H1 (cell line): ENCODE results near the gene ERO1A. TPM values are rescaled to one million over a fixed set of nuclear protein-coding genes. Genes with fewer than 3 reads are reported as not detected.

Source experiments
- CTCF ChIA-PET: fragments of 300-600 bp; sonication (Branson Sonifier 250); formaldehyde crosslinking; loops from one replicate; lab custom pipeline; 2021; ENCODE audit not compliant: partially characterized antibody; lab: Charles Lee
- POLR2A ChIA-PET: fragments of 300-600 bp; sonication (Branson Sonifier 250); formaldehyde crosslinking; loops from one replicate; lab custom pipeline; 2021; ENCODE audit warnings: inconsistent platforms; ENCODE audit not compliant: partially characterized antibody; lab: Charles Lee
- DNase-seq, 2 experiments: peaks; one replicate each; pipeline versions ENCODE4 v3.0.0 to v3.0.0-alpha.2; 2010 to 2022; ENCODE audit warnings: low spot score in 2 of 2, low read depth in 1 of 2, mixed read lengths in 1 of 2
- FAIRE-seq: peaks from 2 replicates; lab custom pipeline; 2011; peaks lifted over from hg19 to GRCh38; lab: Jason Lieb, UNC
- H2AFZ ChIP-seq: 2 replicates; pipeline ENCODE4 v1.8.1; 2012; ENCODE audit warnings: low read length, inconsistent platforms
- H2AK5ac ChIP-seq: 2 replicates; pipeline ENCODE4 v1.6.1; 2013; ENCODE audit warnings: low read depth, low read length
- H2BK120ac ChIP-seq: replicated peaks from 2 replicates; pipeline ENCODE3; 2013; ENCODE audit warnings: low read depth, low read length, inconsistent platforms
- H2BK12ac ChIP-seq: 2 replicates; pipeline ENCODE4 v1.6.1; 2013; ENCODE audit warnings: low read depth, low read length
- H2BK15ac ChIP-seq: 2 replicates; pipeline ENCODE4 v1.6.1; 2013; ENCODE audit warnings: low read length
- H2BK20ac ChIP-seq: 2 replicates; pipeline ENCODE4 v1.6.1; 2013; ENCODE audit warnings: low read length
- H2BK5ac ChIP-seq: 2 replicates; pipeline ENCODE4 v1.6.1; 2013; ENCODE audit warnings: low read depth, low read length
- H3K14ac ChIP-seq: 2 replicates; pipeline ENCODE4 v1.6.1; 2013; ENCODE audit warnings: inconsistent platforms; ENCODE audit not compliant: insufficient read length
- H3K18ac ChIP-seq: 2 replicates; pipeline ENCODE4 v1.6.1; 2013; ENCODE audit warnings: low read length; ENCODE audit errors: extremely low read depth
- H3K23ac ChIP-seq: 2 replicates; pipeline ENCODE4 v1.6.1; 2013; ENCODE audit warnings: inconsistent platforms; ENCODE audit not compliant: insufficient read length
- H3K23me2 ChIP-seq: 2 replicates; pipeline ENCODE4 v1.6.1; 2013; ENCODE audit warnings: low read depth, low read length
- H3K27ac ChIP-seq: 2 replicates; pipeline ENCODE4 v1.6.1; 2011; ENCODE audit warnings: low read depth, low read length, inconsistent platforms
- H3K27me3 ChIP-seq, 4 experiments: replicated peaks in 1 of 4; 1 replicate in 1 of 4; 2 replicates in 3 of 4; pipeline versions ENCODE4 v1.6.1 to v1.8.1; 2011 to 2013; ENCODE audit warnings: low read length in 3 of 4, mild to moderate bottlenecking in 3 of 4, inconsistent platforms in 2 of 4, mixed read lengths in 2 of 4, moderate library complexity in 1 of 4; ENCODE audit not compliant: control insufficient read depth in 3 of 4, insufficient read depth in 3 of 4; ENCODE audit errors: extremely low read depth in 1 of 4
- H3K36me3 ChIP-seq, 4 experiments: 2 replicates each; pipeline versions ENCODE4 v1.6.1 to v1.8.1; 2011 to 2013; ENCODE audit warnings: mild to moderate bottlenecking in 4 of 4, low read length in 3 of 4, moderate library complexity in 2 of 4, control low read depth in 1 of 4, inconsistent platforms in 1 of 4; ENCODE audit not compliant: insufficient read depth in 4 of 4, control insufficient read depth in 2 of 4
- H3K4ac ChIP-seq: replicated peaks from 2 replicates; pipeline ENCODE3; 2013; ENCODE audit warnings: low read length, low read depth, mixed read lengths, inconsistent platforms; ENCODE audit not compliant: insufficient read length
- H3K4me1 ChIP-seq, 4 experiments: replicated peaks in 1 of 4; 1 replicate in 1 of 4; 2 replicates in 3 of 4; pipeline versions ENCODE4 v1.6.1 to v1.8.1; 2011 to 2013; ENCODE audit warnings: low read length in 3 of 4, inconsistent platforms in 2 of 4, mixed read lengths in 1 of 4; ENCODE audit not compliant: insufficient read depth in 4 of 4, control insufficient read depth in 3 of 4
- H3K4me2 ChIP-seq, 2 experiments: 2 replicates each; pipeline versions ENCODE4 v1.6.1 to v1.8.1; 2011 to 2013; ENCODE audit warnings: low read depth in 2 of 2, low read length in 2 of 2, control low read depth in 1 of 2, inconsistent platforms in 1 of 2, mild to moderate bottlenecking in 1 of 2; ENCODE audit not compliant: insufficient read depth in 1 of 2
- H3K4me3 ChIP-seq, 4 experiments: fragments of 200-600, 300-600 bp in 1 of 4; sonication (generic), shearing (Covaris generic), sonication (Bioruptor Twin) in 1 of 4; 2 replicates each; pipeline versions ENCODE4 v1.5.1 to v1.8.1; 2011 to 2016; ENCODE audit warnings: low read length in 4 of 4, low read depth in 3 of 4, control low read depth in 2 of 4, inconsistent platforms in 2 of 4, mild to moderate bottlenecking in 2 of 4, mixed read lengths in 1 of 4, moderate library complexity in 1 of 4; ENCODE audit not compliant: insufficient read depth in 2 of 4; ENCODE audit errors: extremely low read depth in 1 of 4
- H3K56ac ChIP-seq: replicated peaks from 2 replicates; pipeline ENCODE3; 2013; ENCODE audit warnings: low read depth, mild to moderate bottlenecking, mixed read lengths, low read length, inconsistent platforms; ENCODE audit not compliant: insufficient read length
- H3K79me1 ChIP-seq: 2 replicates; pipeline ENCODE4 v1.6.1; 2013; ENCODE audit warnings: low read depth, low read length, control low read depth
- H3K79me2 ChIP-seq, 2 experiments: 2 replicates each; pipeline versions ENCODE4 v1.6.1 to v1.8.1; 2012 to 2013; ENCODE audit warnings: low read length in 2 of 2, mild to moderate bottlenecking in 2 of 2, inconsistent platforms in 1 of 2; ENCODE audit not compliant: insufficient read depth in 2 of 2, control insufficient read depth in 1 of 2
- H3K9ac ChIP-seq, 4 experiments: replicated peaks in 1 of 4; 1 replicate in 1 of 4; 2 replicates in 3 of 4; pipeline versions ENCODE4 v1.6.1 to v1.8.1; 2011 to 2013; ENCODE audit warnings: low read depth in 3 of 4, low read length in 3 of 4, control low read depth in 2 of 4, mild to moderate bottlenecking in 2 of 4, moderate library complexity in 2 of 4, inconsistent platforms in 1 of 4; ENCODE audit errors: extremely low read depth in 1 of 4
- H3K9me3 ChIP-seq, 2 experiments: 2 replicates each; pipeline versions ENCODE4 v1.6.1 to v1.8.1; 2012 to 2013; ENCODE audit warnings: mild to moderate bottlenecking in 2 of 2, moderate library complexity in 2 of 2, control low read depth in 1 of 2, inconsistent platforms in 1 of 2, low read depth in 1 of 2, low read length in 1 of 2, mixed read lengths in 1 of 2; ENCODE audit not compliant: insufficient read depth in 2 of 2
- H4K20me1 ChIP-seq, 2 experiments: replicated peaks in 1 of 2; 2 replicates each; pipeline versions ENCODE3 to v1.8.1; 2011 to 2013; ENCODE audit warnings: inconsistent platforms in 2 of 2, low read length in 2 of 2, mild to moderate bottlenecking in 1 of 2; ENCODE audit not compliant: insufficient read depth in 2 of 2, control insufficient read depth in 1 of 2
- H4K5ac ChIP-seq: 2 replicates; pipeline ENCODE4 v1.6.1; 2013; ENCODE audit warnings: low read length, low read depth, mixed read lengths, inconsistent platforms; ENCODE audit not compliant: insufficient read length
- H4K8ac ChIP-seq: 2 replicates; pipeline ENCODE4 v1.8.0; 2013; ENCODE audit warnings: mild to moderate bottlenecking, moderate library complexity, low read length, inconsistent platforms; ENCODE audit not compliant: insufficient read depth; ENCODE audit errors: extremely low read depth
- H4K91ac ChIP-seq: replicated peaks from 2 replicates; pipeline ENCODE3; 2013; ENCODE audit warnings: low read length, mixed read lengths, inconsistent platforms; ENCODE audit not compliant: insufficient read length
- CHD2 ChIP-seq: IDR thresholded peaks from 2 replicates; pipeline ENCODE4 v1.6.1; 2012; ENCODE audit warnings: low read length, improper control_type of control experiment
- RFX5 ChIP-seq: IDR thresholded peaks from 2 replicates; pipeline ENCODE4 v1.6.1; 2011; ENCODE audit warnings: low read depth, low read length, improper control_type of control experiment, borderline replicate concordance
- YY1 ChIP-seq: IDR thresholded peaks from 2 replicates; pipeline ENCODE4 v1.6.1; 2011; ENCODE audit warnings: low read depth, mild to moderate bottlenecking, low read length
- ZNF274 ChIP-seq: IDR thresholded peaks from 2 replicates; pipeline ENCODE4 v1.7.0; 2012; ENCODE audit warnings: low read length, borderline replicate concordance; ENCODE audit errors: extremely low read depth
- whole genome bisulfite sequencing, 2 experiments: shearing (Covaris generic) in 1 of 2; methylation state at CpG; one replicate each; pipeline versions ENCODE4 v1.1.6 to v1.1.7; 2013 to 2015; ENCODE audit warnings: low lambda C conversion rate in 2 of 2, mixed read lengths in 2 of 2, inconsistent platforms in 1 of 2, low coverage in 1 of 2, missing lambda C conversion rate in 1 of 2; ENCODE audit not compliant: insufficient replicate concordance in 2 of 2, insufficient coverage in 1 of 2, insufficient read length in 1 of 2; ENCODE audit errors: extremely low coverage in 1 of 2, missing lambda C conversion rate in 1 of 2; 5-methylcytosine and 5-hydroxymethylcytosine counted together
- polyA plus RNA-seq, 7 experiments: library from polyadenylated mRNA; depleted of rRNA in 3 of 7; stranded (reverse) in 5 of 7; unstranded in 2 of 7; fragments of >200 nt in 5 of 7; fragments of 200-250 nt in 2 of 7; gene quantifications; 1 replicate in 5 of 7; 2 replicates in 1 of 7; 4 replicates in 1 of 7; pipeline versions ENCODE4 v1.2.1 to v1.2.3, GENCODE V29; 2011 to 2013; ENCODE audit warnings: missing spikeins in 2 of 7, mixed read lengths in 2 of 7
- total RNA-seq: library from RNA; stranded (reverse); fragmentation: NEBNext Ultra II Directional; extraction: Animal tissue kit (Norgen Biotek cat#: 25700); gene quantifications from 2 replicates; pipeline ENCODE4 v1.2.1, GENCODE V29; 2021
- TF ChIP-seq, protein P1 (sequence below): IDR thresholded peaks from 2 replicates; pipeline ENCODE4 v1.6.1; 2012; ENCODE audit warnings: inconsistent platforms

Gene ERO1A
- total and polyA plus RNA-seq, 2 of the 8 experiments (the other 6 are each of a cell fraction or from before 2014, with no cell fraction given) = 15.7 to 42.0 TPM

GRCh38 chr14:52723514-52724359 lies 28.4 kb upstream of the ERO1A start:
- Histone ChIP-seq H4K91ac (no peak overlapping the region), H4K8ac (no peak overlapping the region), H2BK15ac (no peak overlapping the region), H3K4me1 (no peaks in the 10 kb centered on the region), H4K20me1 (peaks cover 0 to 6% of the 10 kb centered on the region in 2 experiments), H3K27me3 (no peaks in the 10 kb centered on the region), H2BK20ac (no peak overlapping the region), H3K56ac (no peak overlapping the region), H3K23ac (no peak overlapping the region), H3K4ac (no peak overlapping the region), H4K5ac (no peak overlapping the region), H2AK5ac (no peak overlapping the region), H3K36me3 (peaks cover 19 to 81% (median 57%) of the 10 kb centered on the region in 4 experiments), H3K14ac (no peak overlapping the region), H3K4me3 (no peak overlapping the region), H2AFZ (no peak overlapping the region), H3K9me3 (no peaks in the 10 kb centered on the region), H3K4me2 (no peak overlapping the region), H3K9ac (no peak overlapping the region; a peak in 1 of 7 replicates), H2BK120ac (no peak overlapping the region), H3K79me2 (no peaks in the 10 kb centered on the region), H3K23me2 (no peaks in the 10 kb centered on the region), H2BK12ac (no peak overlapping the region), H3K18ac (no peak overlapping the region), H3K79me1 (peaks cover 3% of the 10 kb centered on the region), H3K27ac (no peak overlapping the region), H2BK5ac (no peak overlapping the region)
- POLR2A ChIA-PET = interaction anchor here (1.5 to 4.6 kb wide), 4 partner anchors 12 to 18 kb away, joined by 4 to 17 read pairs (median 7); partner anchors contain the start of gene PSMC6
- no peak for FAIRE-seq
- no peak for DNase-seq
- CTCF ChIA-PET = interaction anchor here (0.6 to 1.7 kb wide), 7 partner anchors 11 to 1863 kb away, joined by 3 to 5 read pairs (median 4); no protein-coding TSS in a partner anchor
- TF ChIP-seq, protein P1, sequence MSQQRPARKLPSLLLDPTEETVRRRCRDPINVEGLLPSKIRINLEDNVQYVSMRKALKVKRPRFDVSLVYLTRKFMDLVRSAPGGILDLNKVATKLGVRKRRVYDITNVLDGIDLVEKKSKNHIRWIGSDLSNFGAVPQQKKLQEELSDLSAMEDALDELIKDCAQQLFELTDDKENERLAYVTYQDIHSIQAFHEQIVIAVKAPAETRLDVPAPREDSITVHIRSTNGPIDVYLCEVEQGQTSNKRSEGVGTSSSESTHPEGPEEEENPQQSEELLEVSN = no peak
- TF ChIP-seq RFX5 = no peak
- TF ChIP-seq CHD2 = no peak
- TF ChIP-seq ZNF274 = no peak
- no peak for TF ChIP-seq YY1
- 96% methylated on average over 4 of the region's 4 CpGs; no CpG with 5 or more reads in 1 of the 2 experiments for WGBS, 2 experiments
